HG03342 (cell line): ENCODE data around the gene ATXN2.

Source experiments
- ATAC-seq: cut with Tn5 transposase; IDR thresholded peaks from one replicate; pipeline ENCODE4 v1.9.1; 2021; ENCODE audit warnings: mild to moderate bottlenecking, moderate library complexity; ENCODE audit not compliant: unreplicated experiment

The ATXN2 gene

DNA sequence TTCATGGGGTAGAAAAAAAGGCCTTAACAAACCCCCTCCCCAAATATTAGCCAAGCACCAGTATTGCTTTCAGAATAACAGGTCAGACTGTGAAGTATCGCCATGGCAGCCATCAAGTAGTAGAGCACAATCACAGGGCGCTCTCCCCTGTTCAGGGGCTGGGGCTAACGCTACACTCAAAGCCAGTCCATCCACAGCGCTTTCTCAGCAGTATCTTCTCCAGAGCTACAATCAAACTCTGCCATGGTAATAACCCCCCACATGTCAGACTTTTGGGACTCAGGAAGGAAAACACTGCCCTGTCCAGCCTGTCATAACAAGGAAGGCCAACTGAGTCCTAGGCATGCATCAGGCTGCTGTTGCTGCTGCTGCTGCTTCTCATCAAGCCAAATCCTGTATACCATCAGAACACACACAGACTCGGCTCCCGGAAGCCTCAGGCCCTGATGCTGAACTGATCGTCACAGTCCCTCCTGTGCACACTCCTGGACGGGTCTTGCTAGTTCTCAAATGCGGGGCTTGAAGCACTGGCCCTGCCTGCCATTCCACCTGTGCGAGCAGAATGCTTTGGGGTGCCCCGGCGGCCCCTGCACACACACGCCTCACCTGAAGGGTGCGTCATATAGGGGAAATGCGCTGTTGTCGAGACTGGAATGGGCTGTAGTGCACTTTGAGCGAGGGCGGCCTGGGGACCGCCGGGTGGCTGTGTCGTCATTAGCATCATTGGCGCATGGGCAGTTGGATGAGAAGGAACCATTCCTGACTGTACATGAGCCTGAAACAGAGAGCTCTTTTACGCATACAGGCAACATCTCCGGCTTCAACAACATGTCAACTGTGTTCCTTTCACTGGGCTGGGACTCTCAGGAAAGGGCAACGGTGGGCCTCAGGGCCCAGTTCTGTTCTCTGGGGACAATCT lies 145.8 kb downstream of the ATXN2 start:
- no peak for ATAC-seq

- ATAC-seq = no peak
These were observed 147.4 kb downstream of the ATXN2 start for GRCh38 chr12:111451649-111452129.

GRCh38 chr12:111451232-111451631 lies 147.9 kb downstream of the ATXN2 start:
- ATAC-seq = no peak

DNA sequence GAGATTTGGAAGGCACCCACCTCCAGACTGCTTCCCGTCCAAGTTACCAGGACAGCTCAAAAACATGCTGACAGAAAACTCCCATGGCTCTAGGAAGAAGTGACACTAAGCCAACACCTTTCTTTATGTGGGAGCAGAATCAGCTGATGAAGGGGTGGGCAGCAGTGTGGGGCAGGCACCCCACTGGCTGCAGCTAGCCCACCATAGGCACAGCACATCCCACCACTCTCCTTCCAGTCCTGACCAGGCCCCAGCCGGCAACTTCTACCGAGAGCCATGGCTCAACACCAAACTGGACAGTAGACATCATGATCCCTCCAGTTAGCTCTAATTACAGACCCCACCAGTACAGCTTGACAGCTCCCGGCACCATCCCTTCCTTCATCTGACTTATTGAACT lies 148.4 kb downstream of the ATXN2 start:
- ATAC-seq = no peak

GRCh38 chr12:111448846-111449790 lies 150.0 kb downstream of the ATXN2 start:
- no peak for ATAC-seq

GRCh38 chr12:111448266-111448830 lies 150.8 kb downstream of the ATXN2 start:
- no peak for ATAC-seq

DNA sequence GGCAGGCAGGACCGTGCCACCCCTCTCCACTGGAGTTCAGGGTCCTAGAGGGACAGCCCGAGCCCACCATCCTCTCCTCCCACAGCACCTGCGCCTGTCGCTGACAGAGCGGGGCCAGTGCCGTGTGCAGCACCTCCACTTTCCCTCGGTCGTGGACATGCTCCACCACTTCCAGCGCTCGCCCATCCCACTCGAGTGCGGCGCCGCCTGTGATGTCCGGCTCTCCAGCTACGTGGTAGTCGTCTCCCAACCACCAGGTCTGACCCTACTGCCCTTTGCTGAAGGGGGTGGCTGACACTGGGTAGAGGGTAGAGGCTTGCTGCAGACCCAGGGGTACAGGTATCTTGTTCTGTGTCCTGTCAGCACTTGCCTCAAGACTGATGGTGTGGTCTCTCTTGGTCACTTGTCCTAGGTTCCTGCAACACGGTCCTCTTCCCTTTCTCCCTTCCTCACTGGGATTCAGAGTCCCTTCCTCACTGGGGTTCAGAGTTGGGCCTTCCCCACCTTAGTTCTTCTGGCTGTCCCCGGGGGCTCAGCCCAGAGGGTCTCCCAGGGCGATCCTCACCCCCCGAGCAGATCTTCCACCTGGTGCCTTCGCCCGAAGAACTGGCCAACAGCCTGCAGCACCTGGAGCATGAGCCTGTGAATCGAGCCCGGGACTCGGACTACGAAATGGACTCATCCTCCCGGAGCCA lies 151.4 kb downstream of the ATXN2 start:
- ATAC-seq = no peak

GRCh38 chr12:111446631-111447570 lies 152.2 kb downstream of the ATXN2 start:
- no peak for ATAC-seq

DNA sequence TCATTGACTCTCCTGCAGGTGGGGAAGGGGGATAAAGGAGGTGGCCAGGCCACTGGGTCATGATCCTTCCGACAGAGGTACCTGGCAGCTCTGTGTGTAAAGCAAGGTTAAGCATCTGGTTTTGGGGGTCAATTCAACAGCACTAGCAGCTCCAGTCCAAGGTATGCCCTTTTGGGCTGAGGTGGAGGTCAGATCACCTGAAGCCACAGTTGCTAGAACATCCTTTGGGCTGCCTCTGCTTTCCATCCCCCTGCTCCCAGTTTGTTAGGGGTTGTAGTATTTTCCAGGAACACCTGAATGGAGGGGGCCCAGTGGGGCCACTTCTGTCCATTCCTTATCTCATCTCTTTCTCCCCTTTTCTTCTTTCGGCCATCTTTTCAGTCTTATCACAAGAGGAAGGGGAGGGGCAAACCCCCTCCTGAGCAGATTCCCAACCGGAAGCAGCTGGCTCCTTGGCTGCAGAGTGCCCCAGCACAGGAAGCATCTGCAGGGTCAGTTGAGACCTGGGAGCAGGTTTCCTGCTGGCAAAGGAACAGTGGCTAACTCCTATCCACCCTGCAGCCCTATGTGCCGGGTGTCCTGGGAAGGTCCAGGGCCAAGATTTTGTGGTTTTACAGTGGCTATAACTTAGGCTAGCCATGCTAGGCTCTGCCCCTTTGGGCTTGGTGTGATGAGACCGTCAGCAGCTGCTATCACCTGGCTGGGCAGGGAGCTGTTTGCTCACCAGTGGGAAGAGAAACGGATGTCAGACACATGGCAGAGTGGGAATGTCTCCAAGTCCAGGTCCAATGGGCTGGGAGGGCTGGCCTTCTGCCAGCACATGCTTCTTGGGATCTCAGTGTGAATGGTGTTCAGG lies 153.2 kb downstream of the ATXN2 start:
- ATAC-seq = no peak

GRCh38 chr12:111444925-111445725 lies 154.0 kb downstream of the ATXN2 start:
- peak; percentile 85 for ATAC-seq

DNA sequence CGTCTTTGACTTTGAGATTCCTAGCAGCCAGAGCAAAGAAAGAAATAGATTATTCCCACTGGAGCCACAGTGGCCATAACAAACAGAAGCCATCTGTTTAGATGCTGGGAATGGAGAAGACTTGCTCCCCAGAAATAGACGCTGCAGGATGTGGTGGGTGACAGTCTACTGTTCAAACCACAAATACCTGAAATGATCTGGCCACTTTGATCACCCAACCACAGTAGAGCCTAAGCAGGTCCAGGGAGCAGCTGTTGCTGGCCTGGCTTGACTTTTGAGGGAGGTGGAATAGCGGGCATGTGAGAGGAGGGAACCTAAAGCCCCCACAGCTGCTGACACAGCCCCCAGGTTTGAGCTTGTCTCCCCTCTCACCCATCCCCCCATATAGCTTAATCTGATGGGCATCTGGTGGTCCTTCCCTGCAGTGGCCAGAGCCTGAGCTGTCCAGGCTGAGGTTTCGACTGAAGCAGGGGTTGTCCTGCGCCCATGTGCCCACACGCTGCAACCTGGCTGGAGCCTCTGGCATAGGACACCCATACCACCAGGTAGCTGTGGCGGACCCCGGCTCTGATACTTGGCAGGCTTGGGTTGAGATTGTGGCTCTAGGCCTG lies 154.7 kb downstream of the ATXN2 start:
- ATAC-seq = peak; percentile 26

GRCh38 chr12:111443586-111443985 lies 155.5 kb downstream of the ATXN2 start:
- ATAC-seq = no peak

DNA sequence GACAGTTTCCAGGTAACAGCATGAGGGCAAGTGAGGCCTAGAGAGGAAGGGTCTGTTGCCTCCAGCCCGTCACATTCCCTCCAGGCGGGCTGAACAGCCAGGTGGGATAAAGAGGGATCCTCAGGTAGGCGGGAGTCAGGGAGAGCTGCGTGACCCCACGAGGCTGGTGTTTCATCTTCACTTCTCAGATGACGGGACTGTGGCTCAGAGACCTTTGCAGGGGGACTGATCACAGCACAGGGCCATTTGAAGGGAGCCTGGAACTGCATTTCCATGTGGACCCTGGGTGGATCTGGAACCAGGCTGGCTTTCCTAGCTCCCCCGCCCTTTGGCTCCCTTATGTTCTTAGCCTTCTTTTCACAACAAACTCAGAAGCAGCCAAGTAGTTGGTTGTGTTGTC lies 156.0 kb downstream of the ATXN2 start:
- ATAC-seq = no peak

- no peak for ATAC-seq
These were observed 156.6 kb downstream of the ATXN2 start for GRCh38 chr12:111442301-111443045.

- no peak for ATAC-seq
These were observed 157.8 kb downstream of the ATXN2 start for GRCh38 chr12:111441107-111441928.

GRCh38 chr12:111440631-111441030 lies 158.5 kb downstream of the ATXN2 start:
- ATAC-seq = no peak
